K562 treated with DMSO at 1 percent for 12 hours (cell line): ENCODE data around the gene TIAM1. TPM values are rescaled to one million over a fixed set of nuclear protein-coding genes. Genes with fewer than 3 reads are reported as not detected.

Source experiments
- total RNA-seq: library from RNA; unstranded; fragments of 300-600 nt; gene quantifications from 2 replicates; pipeline ENCODE4 v1.2.3, GENCODE V29; 2022; ENCODE audit not compliant: insufficient read depth

The TIAM1 gene, protein sequence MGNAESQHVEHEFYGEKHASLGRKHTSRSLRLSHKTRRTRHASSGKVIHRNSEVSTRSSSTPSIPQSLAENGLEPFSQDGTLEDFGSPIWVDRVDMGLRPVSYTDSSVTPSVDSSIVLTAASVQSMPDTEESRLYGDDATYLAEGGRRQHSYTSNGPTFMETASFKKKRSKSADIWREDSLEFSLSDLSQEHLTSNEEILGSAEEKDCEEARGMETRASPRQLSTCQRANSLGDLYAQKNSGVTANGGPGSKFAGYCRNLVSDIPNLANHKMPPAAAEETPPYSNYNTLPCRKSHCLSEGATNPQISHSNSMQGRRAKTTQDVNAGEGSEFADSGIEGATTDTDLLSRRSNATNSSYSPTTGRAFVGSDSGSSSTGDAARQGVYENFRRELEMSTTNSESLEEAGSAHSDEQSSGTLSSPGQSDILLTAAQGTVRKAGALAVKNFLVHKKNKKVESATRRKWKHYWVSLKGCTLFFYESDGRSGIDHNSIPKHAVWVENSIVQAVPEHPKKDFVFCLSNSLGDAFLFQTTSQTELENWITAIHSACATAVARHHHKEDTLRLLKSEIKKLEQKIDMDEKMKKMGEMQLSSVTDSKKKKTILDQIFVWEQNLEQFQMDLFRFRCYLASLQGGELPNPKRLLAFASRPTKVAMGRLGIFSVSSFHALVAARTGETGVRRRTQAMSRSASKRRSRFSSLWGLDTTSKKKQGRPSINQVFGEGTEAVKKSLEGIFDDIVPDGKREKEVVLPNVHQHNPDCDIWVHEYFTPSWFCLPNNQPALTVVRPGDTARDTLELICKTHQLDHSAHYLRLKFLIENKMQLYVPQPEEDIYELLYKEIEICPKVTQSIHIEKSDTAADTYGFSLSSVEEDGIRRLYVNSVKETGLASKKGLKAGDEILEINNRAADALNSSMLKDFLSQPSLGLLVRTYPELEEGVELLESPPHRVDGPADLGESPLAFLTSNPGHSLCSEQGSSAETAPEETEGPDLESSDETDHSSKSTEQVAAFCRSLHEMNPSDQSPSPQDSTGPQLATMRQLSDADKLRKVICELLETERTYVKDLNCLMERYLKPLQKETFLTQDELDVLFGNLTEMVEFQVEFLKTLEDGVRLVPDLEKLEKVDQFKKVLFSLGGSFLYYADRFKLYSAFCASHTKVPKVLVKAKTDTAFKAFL (N-terminal part only)
- 0.15 TPM in 1 of 2 replicates, not detected in the other for total RNA-seq

DNA sequence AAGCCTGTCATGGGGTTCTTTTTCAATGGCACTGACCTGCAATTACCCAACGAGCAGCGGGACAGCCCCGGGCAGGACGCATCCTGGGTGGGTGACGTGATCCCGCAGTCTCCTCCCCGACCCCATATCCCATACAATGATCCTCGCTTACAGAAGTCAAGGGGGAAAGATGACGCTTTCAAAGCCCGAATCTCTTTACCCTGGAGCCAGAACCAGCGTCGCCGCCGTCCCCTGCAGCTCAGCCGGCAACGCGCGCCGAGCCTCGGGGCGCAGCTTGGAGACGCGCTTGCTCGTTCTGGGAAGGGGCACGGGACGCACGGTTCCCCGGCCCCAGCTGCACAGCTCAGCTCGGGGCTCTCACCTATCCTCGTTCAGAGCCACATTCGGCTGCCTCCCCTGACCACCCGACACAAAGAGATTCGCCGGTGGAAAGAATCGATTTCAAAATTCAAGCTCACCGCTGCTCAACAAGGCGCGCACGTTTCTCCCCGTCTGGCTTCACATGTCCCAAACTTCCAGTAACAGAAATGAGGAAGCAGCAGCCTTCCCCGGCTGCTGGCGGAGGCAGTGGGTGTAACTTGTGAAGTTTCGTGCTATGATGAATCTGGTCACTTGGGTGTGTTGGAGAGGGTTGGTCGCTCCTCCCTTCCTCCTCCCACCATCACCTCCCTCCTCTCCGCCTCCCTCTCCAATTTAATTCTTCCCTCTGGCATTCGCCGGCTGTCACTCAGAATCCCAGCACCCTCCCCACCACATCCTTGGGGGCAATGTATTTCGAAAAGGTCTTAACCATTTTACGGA, at the start of gene TIAM1:
Gene TIAM1 (minus strand): TSS at position 582 of the 801 bp plus-strand sequence. CDS start 77,289 bp downstream, outside the sequence.

